HepG2 (cell line): ENCODE measurements around the gene CACNA1G. TPM values are rescaled to one million over a fixed set of nuclear protein-coding genes. Genes with fewer than 3 reads are reported as not detected.

Experiments
- ATAC-seq: fragments of 200-7000 bp; cut with Tn5 transposase; 3 replicates; pipeline ENCODE4 v1.9.1; 2020; ENCODE audit warnings: mild to moderate bottlenecking, moderate library complexity
- BruUV-seq: library from RNA; stranded (reverse); fragments of 400-500 nt; replicated peaks from 2 replicates; lab custom pipeline; 2021; lab: Mats Ljungman, UMichigan
- CTCF ChIA-PET: fragments of 300-600 bp; formaldehyde crosslinking; extraction: SDS; loops from one replicate; lab custom pipeline; 2021; ENCODE audit warnings: low total read pairs, inconsistent platforms, low intra/inter-chr PET ratio; lab: Yijun Ruan, JAX
- POLR2A ChIA-PET: fragments of 350-600 bp; sonication (Branson Sonifier 250); formaldehyde crosslinking; loops from one replicate; lab custom pipeline; 2020; ENCODE audit warnings: antibody characterized with exemption, inconsistent platforms; lab: Yijun Ruan, JAX
- DNase-seq: peaks from one replicate; pipeline ENCODE4 v3.0.0-alpha.2; 2015; ENCODE audit warnings: low spot score
- FAIRE-seq: peaks from 3 replicates; lab custom pipeline; 2011; peaks lifted over from hg19 to GRCh38; lab: Jason Lieb, UNC
- H2AFZ ChIP-seq: one replicate; pipeline ENCODE4 v1.6.1; 2011; ENCODE audit warnings: low read length, inconsistent platforms
- H3K27ac ChIP-seq: fragments of 300-600 bp; 3 replicates; pipeline ENCODE4 v1.8.0; 2011; ENCODE audit warnings: mixed run types, mild to moderate bottlenecking, mixed read lengths, low read length, inconsistent platforms; ENCODE audit not compliant: insufficient read depth; ENCODE audit errors: extremely low read length
- H3K27me3 ChIP-seq, 2 experiments: fragments of 200-600 bp in 1 of 2; 2 replicates in 1 of 2; 3 replicates in 1 of 2; pipeline versions ENCODE4 v1.6.0 to v1.8.0; 2011; ENCODE audit warnings: low read length in 2 of 2, mild to moderate bottlenecking in 2 of 2, moderate library complexity in 2 of 2, inconsistent platforms in 1 of 2; ENCODE audit not compliant: insufficient read depth in 2 of 2, control insufficient read depth in 1 of 2
- H3K36me3 ChIP-seq, 2 experiments: fragments of 200-600 bp in 1 of 2; replicated peaks in 1 of 2; 2 replicates in 1 of 2; 3 replicates in 1 of 2; pipeline versions ENCODE4 v1.5.1 to v1.8.0; 2011; ENCODE audit warnings: low read length in 2 of 2, inconsistent platforms in 1 of 2; ENCODE audit not compliant: insufficient read depth in 2 of 2, control insufficient read depth in 1 of 2
- H3K4me1 ChIP-seq: 2 replicates; pipeline ENCODE4 v1.5.1; 2012; ENCODE audit warnings: low read length, inconsistent platforms; ENCODE audit not compliant: insufficient read depth
- H3K4me2 ChIP-seq: 2 replicates; pipeline ENCODE4 v1.6.0; 2011; ENCODE audit warnings: low read depth, low read length, inconsistent platforms
- H3K4me3 ChIP-seq, 3 experiments: fragments of 200-600 bp in 1 of 3; sonication (generic), shearing (Covaris generic) in 1 of 3; replicated peaks in 1 of 3; 2 replicates each; pipeline ENCODE4 v1.5.1; 2011 to 2016; ENCODE audit warnings: low read length in 3 of 3, inconsistent platforms in 2 of 3, low read depth in 2 of 3, mild to moderate bottlenecking in 2 of 3, control low read depth in 1 of 3, mixed read lengths in 1 of 3; ENCODE audit not compliant: insufficient read depth in 1 of 3
- H3K79me2 ChIP-seq: one replicate; pipeline ENCODE4 v1.6.1; 2011; ENCODE audit warnings: low read length, inconsistent platforms; ENCODE audit not compliant: insufficient read depth
- H3K9ac ChIP-seq: 2 replicates; pipeline ENCODE4 v1.6.0; 2011; ENCODE audit warnings: mild to moderate bottlenecking, low read depth, low read length, inconsistent platforms; ENCODE audit not compliant: insufficient read depth
- H3K9me3 ChIP-seq: 2 replicates; pipeline ENCODE4 v1.5.1; 2012; ENCODE audit warnings: mild to moderate bottlenecking, low read length
- H4K20me1 ChIP-seq: 2 replicates; pipeline ENCODE4 v1.6.0; 2011; ENCODE audit warnings: inconsistent platforms, mild to moderate bottlenecking, low read length, moderate library complexity; ENCODE audit not compliant: insufficient read depth
- CREBL2 ChIP-seq: sonication (generic); formaldehyde crosslinking; IDR thresholded peaks from 2 replicates; pipeline ENCODE4 v1.8.1; 2023; ENCODE audit warnings: missing genetic modification reagents, mild to moderate bottlenecking, borderline replicate concordance
- EZH2 ChIP-seq: conservative IDR thresholded peaks from 2 replicates; pipeline ENCODE4 v1.6.1; 2012; ENCODE audit warnings: mild to moderate bottlenecking, low read depth, low read length, moderate library complexity
- HBP1 ChIP-seq: IDR thresholded peaks from 2 replicates; pipeline ENCODE4 v1.6.1; 2016; ENCODE audit warnings: low read depth, control low read depth
- HIC2 ChIP-seq: sonication (generic); formaldehyde crosslinking; IDR thresholded peaks from 2 replicates; pipeline ENCODE4 v1.9.0; 2022; ENCODE audit warnings: low read depth, missing genetic modification reagents
- PBX2 ChIP-seq: IDR thresholded peaks from 2 replicates; pipeline ENCODE4 v1.6.1; 2016; ENCODE audit warnings: control low read depth
- SRSF1 ChIP-seq: fragments of 200-400 bp; formaldehyde crosslinking; optimal IDR thresholded peaks from 2 replicates; pipeline ENCODE3; 2017; ENCODE audit warnings: mild to moderate bottlenecking, low read depth, low read length, moderate library complexity
- TEAD2 ChIP-seq: sonication (generic); formaldehyde crosslinking; IDR thresholded peaks from 2 replicates; pipeline ENCODE4 v1.9.0; 2021; ENCODE audit warnings: missing genetic modification reagents
- ZNF20 ChIP-seq: sonication (generic); formaldehyde crosslinking; IDR thresholded peaks from 2 replicates; pipeline ENCODE4 v1.4.0; 2020; ENCODE audit warnings: mild to moderate bottlenecking, moderate library complexity, missing genetic modification reagents
- ZNF281 ChIP-seq: sonication (generic); formaldehyde crosslinking; IDR thresholded peaks from 2 replicates; pipeline ENCODE4 v1.4.0; 2020; ENCODE audit warnings: missing genetic modification reagents, borderline replicate concordance
- ZNF331 ChIP-seq: sonication (generic); formaldehyde crosslinking; IDR thresholded peaks from 2 replicates; pipeline ENCODE4 v1.4.0; 2020; ENCODE audit warnings: missing genetic modification reagents
- ZNF496 ChIP-seq: sonication (generic); formaldehyde crosslinking; IDR thresholded peaks from 2 replicates; pipeline ENCODE4 v1.8.1; 2023; ENCODE audit warnings: mild to moderate bottlenecking, moderate library complexity, missing genetic modification reagents; ENCODE audit not compliant: insufficient replicate concordance
- ZNF574 ChIP-seq: sonication (generic); formaldehyde crosslinking; IDR thresholded peaks from 2 replicates; pipeline ENCODE4 v1.4.0; 2020; ENCODE audit warnings: missing genetic modification reagents
- ZNF576 ChIP-seq: sonication (generic); formaldehyde crosslinking; IDR thresholded peaks from 2 replicates; pipeline ENCODE4 v1.4.0; 2020; ENCODE audit warnings: mild to moderate bottlenecking, missing genetic modification reagents
- ZSCAN29 ChIP-seq: sonication (generic); formaldehyde crosslinking; conservative IDR thresholded peaks from 2 replicates; pipeline ENCODE4 v1.4.0; 2020; ENCODE audit warnings: mild to moderate bottlenecking, missing genetic modification reagents
- WGBS: methylation state at CpG from one replicate; pipeline ENCODE4 v1.1.6; 2017; ENCODE audit warnings: low lambda C conversion rate; 5-methylcytosine and 5-hydroxymethylcytosine counted together
- in situ Hi-C: cut with HindIII; loops from 2 replicates; pipeline ENCODE4 v1.10.0; 2017; ENCODE audit warnings: low pct_unique_long_range_greater_than_20kb; ENCODE audit not compliant: extremely low pct_ligation_motif_present
- intact Hi-C: fragments of 100-400 bp; cut with micrococcal nuclease; formaldehyde crosslinking; loops from one replicate; pipeline ENCODE4 v1.10.0; 2022; ENCODE audit not compliant: unreplicated experiment
- polyA plus RNA-seq, 8 experiments: library from polyadenylated mRNA; depleted of rRNA in 3 of 8; stranded (reverse) in 7 of 8; unstranded in 1 of 8; fragments of >200 nt; fragmentation: Illumina TruSeq in 4 of 8; extraction: Trizol in 4 of 8; gene quantifications; 2 replicates each; pipeline versions ENCODE4 v1.2.1 to v1.2.3, GENCODE V29; 2011 to 2016; ENCODE audit warnings: low read depth in 4 of 8, missing spikeins in 1 of 8, mixed read lengths in 1 of 8; ENCODE audit not compliant: insufficient read depth in 1 of 8
- total RNA-seq, 5 experiments: library from RNA; depleted of rRNA; stranded (reverse); fragments of >200 nt; fragmentation: Illumina TruSeq; extraction: Trizol; gene quantifications; 2 replicates each; pipeline ENCODE4 v1.2.3, GENCODE V29; 2016; ENCODE audit warnings: low read depth in 1 of 5

CACNA1G gene
- total and polyA plus RNA-seq, 2 of the 13 experiments (the other 11 are each of a cell fraction or from before 2014, with no cell fraction given) = 0.02 TPM; not detected in 1

GRCh38 chr17:50665838-50666237, 105.3 kb downstream of the CACNA1G start:
- Histone ChIP-seq H4K20me1 (no peaks in the 10 kb centered on the region), H3K36me3 (no peaks in the 10 kb centered on the region), H3K79me2 (no peaks in the 10 kb centered on the region), H3K4me3 (no peak overlapping the region), H3K4me2 (no peak overlapping the region), H3K27me3 (no peaks in the 10 kb centered on the region), H3K9ac (no peak overlapping the region), H3K27ac (no peak overlapping the region), H2AFZ (no peak overlapping the region), H3K4me1 (peaks cover 79% of the 10 kb centered on the region), H3K9me3 (no peaks in the 10 kb centered on the region)
- ATAC-seq = no peak
- WGBS = 97% methylated on average over 5 of the region's 5 CpGs
- no peak for DNase-seq
- in situ Hi-C loops = no loop called here
- intact Hi-C loops = no loop called here
- POLR2A ChIA-PET = interaction anchor here (1.0 to 7.6 kb wide), 3 partner anchors 19 to 27 kb away, joined by 3 to 85 read pairs (median 3); no protein-coding TSS in a partner anchor
- no TSS peak for BruUV-seq
- CTCF ChIA-PET = no interaction called here
- TF ChIP-seq TEAD2 (CRISPR knock-in tag) = no peak
- no peak for TF ChIP-seq EZH2
- no peak for TF ChIP-seq ZNF20 (CRISPR knock-in tag)
- TF ChIP-seq CREBL2 (CRISPR knock-in tag) = no peak
- no peak for TF ChIP-seq ZSCAN29
- no peak for TF ChIP-seq ZNF574 (CRISPR knock-in tag)
- TF ChIP-seq HBP1 (CRISPR knock-in tag) = no peak
- TF ChIP-seq ZNF281 (CRISPR knock-in tag) = no peak
- no peak for TF ChIP-seq ZNF496
- TF ChIP-seq SRSF1 = no peak
- TF ChIP-seq ZNF331 (CRISPR knock-in tag) = no peak
- TF ChIP-seq HIC2 (CRISPR knock-in tag) = no peak
- no peak for TF ChIP-seq PBX2 (CRISPR knock-in tag)
- TF ChIP-seq ZNF576 = no peak
- no peak for FAIRE-seq
